ENCODE results near the gene GRIP2.
A peak's percentile ranks its signal among the peaks of the same experiment; 100 is the strongest.

GRIP2 gene

GRCh38 chr3:14440531-14441239 lies 99.5 kb downstream of the GRIP2 start:
- TF ChIP-seq, protein P1, sequence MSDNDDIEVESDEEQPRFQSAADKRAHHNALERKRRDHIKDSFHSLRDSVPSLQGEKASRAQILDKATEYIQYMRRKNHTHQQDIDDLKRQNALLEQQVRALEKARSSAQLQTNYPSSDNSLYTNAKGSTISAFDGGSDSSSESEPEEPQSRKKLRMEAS (IDR thresholded peaks at IDR 0.05; ENCODE audit: low read depth, low read length): no peak
- no peak for DNase-seq (ENCODE audit: low read depth)

DNA sequence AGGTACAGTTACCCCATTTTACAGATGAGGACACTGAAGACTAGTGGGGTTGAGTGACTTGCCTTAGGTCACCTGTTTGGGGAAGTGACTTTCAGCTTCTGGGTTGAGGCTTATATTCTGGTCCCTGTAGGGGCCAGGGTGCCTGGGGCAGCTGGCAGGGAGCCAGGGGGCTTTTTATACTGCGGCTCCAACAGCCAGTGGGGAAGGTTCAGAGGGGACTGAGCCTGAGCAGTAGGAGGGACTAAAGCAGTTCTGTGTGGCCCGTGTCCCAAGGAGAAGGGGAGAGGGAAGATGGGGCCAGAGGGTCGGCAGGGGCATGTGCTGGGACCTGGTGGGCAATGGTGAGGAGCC lies 100.0 kb downstream of the GRIP2 start:
- no peak overlapping the region for H3K4me3 ChIP-seq (ENCODE audit: low read depth, low read length)
- TF ChIP-seq POLR2A (IDR thresholded peaks at IDR 0.05; ENCODE audit: extremely low read depth, insufficient read length) (no peak), CTCF (IDR thresholded peaks at IDR 0.05; ENCODE audit: low read depth, low read length) (no peak), MYC (IDR thresholded peaks at IDR 0.05; ENCODE audit: low read depth, low read length) (no peak)
- TF ChIP-seq, protein P1 (IDR thresholded peaks at IDR 0.05; ENCODE audit: low read depth, low read length): no peak
- peak; percentile 37 for DNase-seq (ENCODE audit: low read depth)

More at GRCh38 chr3:14440531-14441239, 99.5 kb downstream of the GRIP2 start:
- H3K4me3 ChIP-seq (ENCODE audit: low read depth, low read length): no peak overlapping the region

DNA sequence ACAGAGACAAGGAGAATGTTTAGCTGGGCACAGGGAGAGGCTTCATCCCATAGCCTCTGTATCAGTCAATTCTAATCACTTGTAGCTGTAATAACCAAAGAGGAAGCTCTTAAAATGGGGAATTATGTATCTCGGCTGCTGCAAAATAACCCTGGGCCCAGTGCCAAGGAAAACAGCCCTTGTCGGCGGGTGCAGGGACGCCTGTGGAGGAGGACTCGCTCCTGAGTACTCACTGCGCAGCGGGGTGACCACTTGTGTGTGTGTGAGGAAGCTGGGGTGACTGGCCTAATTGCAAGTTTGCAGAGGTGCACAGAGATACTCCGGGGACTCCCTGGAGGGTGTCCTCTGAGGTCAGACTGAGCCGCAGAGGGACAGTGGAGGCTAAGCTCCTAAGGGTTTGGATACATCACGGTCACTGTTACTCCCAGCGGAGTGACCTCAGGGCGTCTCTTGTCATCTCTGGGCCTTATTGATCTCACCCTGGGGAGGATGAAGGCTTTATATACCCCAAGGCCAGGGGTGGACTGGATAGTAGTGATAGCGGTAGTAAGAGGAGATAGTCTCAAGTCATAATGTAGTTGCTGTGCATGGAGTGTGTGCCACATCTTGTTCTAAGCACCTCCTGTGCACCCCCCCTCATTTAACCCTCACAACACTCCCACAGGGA lies 100.5 kb downstream of the GRIP2 start:
- no peak overlapping the region for H3K4me3 ChIP-seq (ENCODE audit: low read depth, low read length)
- TF ChIP-seq, protein P1 (IDR thresholded peaks at IDR 0.05; ENCODE audit: low read depth, low read length): no peak
- TF ChIP-seq CTCF (IDR thresholded peaks at IDR 0.05; ENCODE audit: low read depth, low read length) (no peak), MYC (IDR thresholded peaks at IDR 0.05; ENCODE audit: low read depth, low read length) (no peak), POLR2A (IDR thresholded peaks at IDR 0.05; ENCODE audit: extremely low read depth, insufficient read length) (no peak)
- peak; percentile 81 for DNase-seq (ENCODE audit: low read depth)
